Islet precursor cell (in vitro differentiated cells): ENCODE measurements around the gene KRT85.

Experiments used
- DNase-seq: peaks from one replicate; pipeline ENCODE4 v3.0.0-alpha.2; 2018

The KRT85 gene

DNA sequence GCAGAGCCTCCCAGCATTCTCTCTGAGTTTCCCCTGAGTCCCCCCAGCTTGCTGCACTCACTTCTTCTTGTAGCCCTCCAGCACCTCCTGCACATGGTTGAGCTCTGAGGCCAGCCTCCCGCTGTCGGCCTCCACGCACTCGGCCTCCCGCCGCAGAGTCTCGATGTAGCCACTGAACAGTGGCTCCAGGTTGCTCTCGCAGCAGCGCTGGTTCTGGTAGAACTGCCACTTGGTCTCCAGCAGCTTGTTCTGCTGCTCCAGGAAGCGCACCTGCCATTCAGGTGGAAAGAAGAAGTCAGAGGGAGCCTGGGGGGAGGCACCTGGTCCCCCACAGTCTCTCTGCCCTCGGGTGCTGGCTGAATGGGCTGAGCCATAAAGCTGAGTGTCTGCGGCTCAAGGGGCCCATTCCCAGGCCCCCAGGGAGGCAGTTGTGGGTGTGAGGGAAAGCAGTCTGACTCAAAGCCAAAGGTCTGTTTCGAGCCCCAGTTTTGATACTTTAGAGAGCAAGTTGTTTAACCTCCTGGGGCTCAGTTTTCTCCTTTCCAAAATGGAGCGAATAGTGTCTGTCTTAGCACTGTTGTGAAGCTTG lies 2.3 kb downstream of the KRT85 start:
- no peak for DNase-seq

DNA sequence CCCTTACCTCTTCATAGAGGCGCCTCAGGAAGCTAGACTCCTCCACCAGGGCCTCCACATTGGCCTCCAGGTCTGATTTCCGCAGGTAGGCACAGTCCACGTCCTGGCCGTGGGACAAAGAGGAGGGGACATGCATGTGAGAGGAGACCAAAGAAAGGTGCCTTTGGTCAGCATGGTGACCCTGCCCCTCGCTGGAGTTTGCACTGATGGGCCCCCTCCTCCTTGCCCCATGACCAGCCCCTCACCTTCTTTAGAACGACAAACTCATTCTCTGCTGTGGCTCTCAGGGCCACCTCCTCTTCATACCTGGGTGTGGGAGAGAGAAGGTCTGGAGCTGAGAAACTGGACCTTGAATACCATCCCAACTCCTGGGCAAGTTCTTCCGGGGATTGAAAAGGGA lies 3.2 kb downstream of the KRT85 start:
- DNase-seq: no peak

DNA sequence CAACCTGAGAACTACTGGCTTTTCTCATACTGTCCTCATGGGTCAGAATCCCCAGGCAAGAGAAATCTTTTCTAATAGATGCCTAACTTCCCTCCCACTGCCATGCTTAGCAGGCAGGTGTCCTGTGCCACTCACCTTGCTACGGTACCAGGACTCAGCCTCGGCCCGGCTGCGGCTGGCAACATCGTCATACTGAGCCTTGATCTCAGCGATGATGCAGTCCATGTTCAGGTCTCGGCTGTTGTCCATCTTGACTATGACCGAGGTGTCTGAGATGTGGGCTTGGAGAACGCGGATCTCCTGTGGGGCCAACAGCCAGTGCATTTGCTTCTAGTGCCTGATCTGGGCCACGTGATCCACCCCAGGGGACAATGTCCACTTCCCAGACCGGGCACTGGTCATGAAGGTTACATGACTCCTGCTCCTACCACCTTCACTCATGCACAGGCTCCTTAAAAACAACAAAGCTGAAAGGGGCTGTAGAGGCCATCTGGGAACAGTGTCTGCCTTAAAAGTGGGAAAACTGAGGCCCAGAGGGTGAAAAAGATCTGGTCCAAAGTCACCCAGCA lies 4.1 kb downstream of the KRT85 start:
- no peak for DNase-seq

DNA sequence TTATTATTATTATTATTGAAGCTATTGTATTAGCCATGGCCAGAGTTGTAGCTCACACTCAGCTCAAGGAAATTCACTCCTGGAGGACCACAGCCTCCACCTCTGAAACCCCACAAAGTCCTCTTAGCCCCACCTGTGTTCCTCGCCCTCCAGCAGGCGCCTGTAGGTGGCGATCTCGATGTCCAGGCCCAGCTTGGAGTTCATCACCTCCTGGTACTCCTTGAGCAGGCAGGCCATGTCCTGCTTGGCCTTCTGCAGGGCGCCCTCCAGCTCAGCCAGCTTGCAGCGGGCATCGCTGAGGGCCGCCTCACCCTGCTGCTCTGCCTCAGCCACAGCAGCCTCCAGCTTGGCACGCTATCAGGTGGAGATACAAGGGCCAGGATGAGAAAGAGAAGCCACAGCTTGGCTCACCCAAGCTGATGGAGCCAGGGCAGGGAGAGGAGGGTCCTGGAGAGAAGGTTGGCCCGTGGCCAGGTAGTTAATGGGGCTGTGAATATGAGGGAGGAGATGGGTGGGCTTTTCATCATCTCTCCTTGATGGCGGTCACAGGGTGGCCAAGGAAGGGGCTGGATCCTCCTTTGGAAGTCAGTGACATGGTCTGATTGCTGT lies 5.1 kb downstream of the KRT85 start:
- no peak for DNase-seq

DNA sequence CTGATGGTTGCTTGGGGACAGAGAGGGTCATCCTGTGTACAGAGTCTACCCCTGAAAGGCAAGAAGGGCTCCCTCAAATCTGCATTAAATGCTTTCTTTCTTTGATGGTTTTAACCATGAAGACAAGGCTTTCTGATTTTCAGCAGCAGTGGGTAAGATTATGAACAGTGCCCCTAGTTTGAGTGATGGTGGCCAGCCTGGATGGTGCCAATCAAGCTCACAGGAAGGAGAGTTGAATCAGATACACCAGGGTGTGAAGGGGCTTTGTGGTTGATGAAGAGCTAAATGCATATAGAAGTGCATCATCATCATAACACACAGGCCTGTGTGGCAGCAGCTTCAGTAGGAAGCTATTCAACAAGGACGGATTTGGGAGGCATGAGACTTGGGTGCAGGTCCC lies 5.7 kb downstream of the KRT85 start:
- DNase-seq: no peak

DNA sequence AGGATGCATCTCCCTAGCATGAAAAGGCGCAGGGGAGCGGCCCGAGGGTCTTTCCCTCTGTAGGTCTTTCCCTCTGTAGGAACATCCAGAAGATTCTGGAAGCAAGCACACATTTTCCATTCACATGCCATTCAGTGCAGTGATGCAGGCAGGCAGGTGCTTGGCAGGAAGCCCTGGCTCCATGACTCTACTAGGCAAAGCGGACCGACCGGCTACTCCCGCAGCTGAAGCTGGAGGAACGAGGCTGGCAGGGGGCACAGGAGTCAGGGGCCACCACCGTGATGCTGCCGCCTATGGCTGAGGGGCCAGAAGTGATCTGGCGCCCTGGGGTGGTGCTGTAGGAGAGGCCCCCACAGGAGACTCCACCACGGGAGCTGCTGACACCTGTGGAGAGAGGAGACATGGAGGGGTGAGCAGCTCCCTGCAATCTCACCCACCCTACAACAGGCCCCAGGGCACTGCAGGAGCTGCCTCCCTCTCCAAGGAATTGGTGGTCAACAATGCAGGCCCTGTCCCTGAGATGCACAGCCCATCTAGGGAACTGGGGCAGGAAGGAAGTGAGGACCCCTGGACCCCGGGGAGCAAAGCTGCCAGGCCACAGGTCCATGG lies 6.5 kb downstream of the KRT85 start:
- no peak for DNase-seq

DNA sequence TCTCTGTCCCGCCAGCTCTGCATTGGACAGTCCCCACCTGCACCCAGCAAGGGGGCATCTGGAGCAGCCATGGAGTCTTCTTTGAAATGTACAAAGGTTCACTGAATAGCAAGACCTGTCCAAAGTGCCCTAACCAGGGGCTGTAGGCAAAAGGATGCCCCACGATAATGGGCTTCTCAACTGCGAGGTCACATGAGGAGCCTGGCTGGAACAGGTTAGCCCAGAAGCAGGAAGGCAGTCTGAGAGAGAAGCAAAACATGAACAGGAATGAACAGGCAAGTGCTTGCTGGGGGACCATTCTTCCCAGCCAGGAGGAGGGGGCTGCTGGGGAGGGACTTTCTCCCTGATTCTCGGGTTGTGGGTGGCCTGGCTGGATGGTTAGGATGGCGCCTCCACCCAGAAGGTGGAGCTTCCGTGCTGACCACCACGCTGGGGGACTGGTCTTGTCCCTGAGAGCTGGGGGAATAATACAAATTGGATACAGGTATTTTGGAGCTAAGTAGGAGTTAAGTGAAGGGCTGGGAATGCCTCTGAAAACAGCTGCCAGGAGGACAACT lies 7.1 kb downstream of the KRT85 start:
- DNase-seq: no peak

DNA sequence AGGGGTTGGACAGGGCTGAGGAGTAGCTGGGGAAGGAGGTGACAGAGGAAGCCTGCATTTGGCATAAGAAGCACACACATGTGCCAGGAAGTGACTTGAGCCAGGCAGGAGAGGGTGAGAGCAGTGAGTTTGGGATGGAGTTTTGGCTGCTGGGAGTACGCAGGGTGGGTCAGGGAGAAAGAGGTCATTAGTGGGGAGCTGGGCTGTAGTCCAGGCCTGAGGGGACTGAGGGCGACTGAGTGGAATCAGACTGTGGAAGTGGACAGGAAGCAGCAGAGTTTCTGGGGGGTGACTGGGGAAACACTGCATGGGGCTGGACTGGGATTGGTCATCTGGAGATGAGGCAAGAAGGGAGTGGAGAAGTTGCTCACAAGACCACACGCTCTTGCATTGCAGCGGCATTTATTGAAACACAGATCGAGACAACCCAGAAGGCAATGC lies 7.6 kb downstream of the KRT85 start:
- DNase-seq: no peak

DNA sequence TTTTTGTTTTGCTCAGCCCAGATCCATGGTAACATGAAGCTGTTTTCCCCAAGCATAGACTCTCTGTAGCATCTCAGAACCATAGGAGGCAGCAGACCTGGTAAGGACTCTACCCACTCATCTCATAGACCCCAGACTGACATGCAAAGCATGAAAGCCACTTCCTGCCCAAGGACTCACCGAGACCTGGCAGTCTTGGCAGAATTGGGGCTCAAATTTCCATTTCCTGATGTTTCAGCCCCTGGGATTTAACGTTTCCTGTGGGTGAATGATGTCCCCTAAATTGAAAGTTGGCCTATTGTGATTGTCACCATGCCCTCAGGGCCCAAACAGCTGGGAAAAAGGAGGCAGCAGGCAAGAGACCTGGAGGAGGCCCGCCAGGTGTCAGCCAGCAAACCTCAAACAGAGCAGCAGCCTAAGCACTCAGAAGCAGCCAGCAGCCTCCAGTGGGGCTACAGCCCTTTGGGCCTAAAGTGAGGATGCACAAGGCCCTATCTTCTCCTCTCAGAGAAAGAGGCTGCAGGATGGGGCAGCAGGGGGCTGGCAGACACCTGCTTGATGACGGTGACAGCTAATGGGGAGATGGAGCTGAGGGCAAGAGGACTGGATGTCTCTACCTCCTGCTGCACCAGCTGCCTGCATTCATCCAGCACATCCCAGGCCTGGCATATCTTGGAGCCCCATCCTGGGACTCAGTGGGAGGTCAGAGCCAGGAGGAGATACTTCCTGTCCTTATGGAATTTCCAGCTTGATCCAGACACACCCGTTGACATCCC lies 8.5 kb downstream of the KRT85 start:
- DNase-seq: peak; percentile 43

DNA sequence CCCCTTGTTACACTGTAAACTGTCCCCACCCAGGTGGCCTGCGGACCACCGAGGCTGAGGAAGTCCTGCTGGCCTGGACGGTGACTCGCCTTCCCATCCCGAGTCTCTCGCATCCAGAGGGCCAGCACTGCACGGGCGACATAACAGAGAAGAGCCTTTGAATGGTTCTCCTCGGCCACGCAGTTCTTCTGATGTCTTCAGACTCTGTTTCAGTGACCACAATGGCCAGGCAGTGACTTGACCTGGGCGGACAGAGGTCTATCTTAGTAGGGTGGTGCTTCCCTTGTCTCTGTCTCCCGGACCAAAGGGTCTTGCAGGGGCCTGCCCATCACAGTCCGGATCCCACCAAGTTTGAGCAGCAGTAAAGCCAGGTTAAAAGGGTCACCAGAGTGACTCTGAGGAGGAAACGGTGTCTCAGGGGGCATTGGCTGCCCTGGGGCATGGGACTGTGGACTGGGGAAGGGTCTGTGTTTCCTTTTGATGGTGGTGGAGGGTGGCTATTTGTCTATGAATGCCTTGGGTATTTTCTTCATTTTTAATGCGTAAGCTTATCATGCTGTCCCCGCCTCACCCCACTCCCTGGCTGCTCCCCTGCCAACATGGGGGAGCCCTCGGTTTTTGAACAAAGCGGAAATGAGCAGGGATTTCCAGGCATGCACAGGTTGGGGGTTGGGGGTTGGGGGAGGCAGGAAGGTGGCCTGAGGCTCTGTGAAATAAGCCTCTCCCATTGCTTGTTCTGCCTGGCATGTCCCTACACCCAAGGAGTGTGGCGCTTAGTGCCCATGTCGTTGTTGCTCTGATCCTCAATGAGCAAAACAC lies 10.3 kb downstream of the KRT85 start:
- peak; percentile 49 for DNase-seq

DNA sequence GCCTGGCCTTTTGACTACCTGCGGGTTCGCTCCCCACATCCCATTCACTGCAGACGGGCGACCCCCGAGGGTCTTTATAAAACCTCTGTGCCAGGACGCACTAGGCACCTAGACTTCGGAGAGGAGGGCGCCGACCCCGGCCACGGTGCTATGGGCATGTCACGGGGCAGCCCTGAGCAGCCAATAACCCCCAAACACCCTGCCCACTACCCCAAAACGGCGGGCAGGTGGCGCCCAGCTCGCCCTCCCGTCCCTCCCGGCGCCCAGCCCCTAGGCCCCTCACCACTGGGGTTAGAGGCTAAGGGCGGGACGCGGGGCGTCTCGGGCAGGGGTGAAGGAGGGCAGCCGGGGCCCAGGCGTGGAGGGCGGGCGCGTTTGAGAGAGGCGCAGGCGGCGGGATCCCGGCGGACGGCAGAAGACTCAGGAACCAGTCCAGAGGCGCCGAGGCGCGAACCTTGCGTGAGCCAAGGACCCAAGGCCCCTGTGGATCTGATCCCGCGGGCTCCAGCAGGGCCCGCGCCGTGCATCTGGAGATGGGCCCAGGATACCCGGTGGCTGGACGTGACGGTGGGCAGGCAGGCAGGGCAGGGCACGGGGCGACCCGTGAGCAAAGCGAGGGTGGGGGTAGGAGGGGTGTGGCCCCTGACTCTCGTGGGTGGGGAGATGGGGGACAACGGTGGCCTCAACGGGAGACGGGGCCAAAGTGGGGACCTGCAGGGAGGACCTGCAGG lies 11.1 kb downstream of the KRT85 start:
- DNase-seq: peak; percentile 51

DNA sequence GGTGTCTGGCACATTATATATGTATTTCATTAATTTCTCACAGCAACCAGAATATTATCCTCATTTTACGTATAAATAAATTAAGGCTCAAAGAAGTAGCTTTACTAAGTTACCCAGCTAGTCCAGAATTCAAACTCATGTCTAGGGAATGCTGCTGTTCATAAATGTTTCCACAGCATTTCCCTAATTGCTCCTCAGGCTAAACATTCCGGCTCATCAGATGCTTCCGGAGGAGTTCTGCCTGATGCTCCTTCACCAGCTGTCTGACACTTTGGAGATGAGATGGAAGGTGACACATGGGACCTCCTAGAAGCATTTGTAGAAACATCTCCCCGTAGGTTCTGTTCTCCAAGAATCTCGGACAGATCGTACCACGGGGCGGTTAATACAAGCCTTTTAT lies 12.1 kb downstream of the KRT85 start:
- peak; percentile 41 for DNase-seq

DNA sequence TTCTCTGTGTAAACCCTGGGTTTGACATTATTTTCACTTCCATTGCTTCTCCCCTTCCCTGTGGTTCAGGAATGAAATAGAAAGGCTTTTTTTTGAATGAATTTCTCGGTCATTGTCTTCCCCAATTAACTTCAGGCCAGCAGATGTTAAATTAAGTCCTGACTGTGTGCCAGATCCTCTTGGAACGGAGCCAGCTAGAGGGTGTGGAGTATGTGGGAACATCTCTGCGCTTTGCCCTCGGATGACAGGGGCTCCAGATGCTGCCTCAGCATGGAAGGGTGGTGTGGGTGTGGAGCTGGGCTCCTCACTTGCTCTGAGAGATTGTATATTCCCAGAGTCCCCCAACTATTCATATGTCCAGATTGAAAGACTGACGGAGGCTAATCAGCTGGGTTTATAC lies 13.1 kb downstream of the KRT85 start:
- no peak for DNase-seq

DNA sequence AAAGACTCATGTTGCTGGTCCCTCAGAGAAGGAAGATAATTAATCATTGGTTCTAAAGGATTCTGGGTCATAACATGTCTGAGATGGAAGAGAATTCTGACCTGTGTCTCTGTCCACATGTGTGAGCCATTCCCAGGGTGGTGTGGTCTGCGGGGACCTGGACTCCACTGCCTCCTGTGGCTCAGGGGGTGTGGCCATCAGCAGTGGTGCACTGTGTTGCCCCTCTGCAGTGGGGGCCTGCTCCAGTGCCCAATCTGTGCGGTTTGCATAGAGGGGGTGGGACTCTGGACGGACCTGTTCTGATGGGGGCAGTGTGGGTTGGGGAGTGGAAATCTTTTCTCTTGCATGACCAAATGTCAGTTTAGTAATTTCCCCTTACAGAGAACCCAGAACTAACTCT lies 13.5 kb downstream of the KRT85 start:
- peak; percentile 48 for DNase-seq

DNA sequence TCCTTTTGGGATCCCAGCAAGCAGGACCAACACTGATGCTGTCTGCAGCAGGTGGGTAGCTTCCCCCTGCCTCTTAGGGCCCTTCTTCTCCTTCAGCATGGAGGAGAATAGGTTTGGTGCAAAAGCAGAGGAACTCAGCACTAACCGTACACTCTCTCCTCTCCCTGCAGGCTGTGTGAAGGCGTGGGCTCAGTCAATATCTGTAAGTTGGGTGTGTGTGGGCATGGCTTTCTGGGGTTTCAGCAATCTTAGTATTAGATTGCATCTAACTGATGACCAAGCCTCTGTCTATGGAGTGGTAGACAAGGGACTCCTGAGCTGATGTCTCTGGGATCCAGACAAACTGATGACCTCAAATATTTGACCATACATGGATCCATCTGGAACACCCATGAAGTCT lies 14.3 kb downstream of the KRT85 start:
- peak; percentile 29 for DNase-seq

DNA sequence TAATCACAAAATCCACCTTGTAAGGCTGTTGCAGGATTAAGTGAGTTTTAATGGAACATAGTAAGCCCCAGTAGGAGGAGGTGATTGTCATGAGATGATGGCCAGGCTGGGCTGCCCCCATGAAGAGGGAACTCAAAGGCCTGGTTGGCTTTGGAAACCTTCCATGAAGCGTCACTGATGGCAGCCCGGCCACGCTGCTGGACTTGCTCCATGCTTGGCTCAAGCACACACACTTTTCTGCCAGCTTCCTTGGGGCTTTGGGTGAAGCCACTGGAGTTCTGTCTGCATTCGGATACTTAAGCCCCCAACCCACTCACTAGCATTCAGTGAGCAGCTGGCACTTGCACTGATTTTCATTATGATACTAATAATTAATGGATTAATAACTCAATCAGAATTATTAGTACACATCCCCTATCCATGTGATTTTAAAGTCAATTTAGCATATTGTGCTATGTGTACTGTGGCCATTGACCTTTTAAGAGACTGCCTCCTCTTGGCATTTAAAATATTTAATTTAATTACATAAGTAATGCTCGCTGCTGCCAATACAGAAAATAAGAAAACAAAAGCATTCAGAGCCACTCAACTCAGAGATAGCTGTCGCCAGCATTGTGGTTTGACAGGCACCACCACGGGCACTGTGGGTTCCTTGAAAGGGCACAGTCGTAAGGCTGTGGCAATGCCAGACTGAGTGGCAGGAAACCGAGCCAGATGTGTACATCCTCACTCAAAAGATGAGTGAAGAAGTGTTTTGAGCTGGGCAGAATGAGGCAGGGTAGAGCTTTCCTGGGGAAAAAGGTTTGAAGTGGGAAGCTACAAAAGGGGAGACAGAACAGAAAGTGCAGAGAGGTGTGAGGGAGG lies 15.9 kb downstream of the KRT85 start:
- DNase-seq: peak; percentile 39

DNA sequence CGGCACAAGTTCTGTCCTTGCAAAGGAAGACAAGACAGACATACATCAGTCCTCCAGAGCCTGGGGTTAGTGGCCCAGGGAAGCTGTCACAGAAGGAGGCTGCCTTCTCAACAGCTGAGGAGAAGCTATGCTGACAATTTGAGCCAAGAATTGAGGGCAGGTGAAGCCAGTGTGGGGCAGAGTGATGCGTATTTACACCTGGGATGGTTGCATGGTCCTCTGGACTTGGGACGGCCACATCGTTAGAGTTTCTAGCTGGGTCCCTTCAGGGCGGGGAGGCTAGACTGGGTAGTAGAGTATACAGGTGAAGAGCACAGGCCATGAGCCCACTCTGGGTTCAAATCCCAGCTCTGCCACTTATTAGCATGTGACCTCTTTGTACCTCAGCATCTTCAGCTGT lies 16.5 kb downstream of the KRT85 start:
- peak; percentile 52 for DNase-seq

DNA sequence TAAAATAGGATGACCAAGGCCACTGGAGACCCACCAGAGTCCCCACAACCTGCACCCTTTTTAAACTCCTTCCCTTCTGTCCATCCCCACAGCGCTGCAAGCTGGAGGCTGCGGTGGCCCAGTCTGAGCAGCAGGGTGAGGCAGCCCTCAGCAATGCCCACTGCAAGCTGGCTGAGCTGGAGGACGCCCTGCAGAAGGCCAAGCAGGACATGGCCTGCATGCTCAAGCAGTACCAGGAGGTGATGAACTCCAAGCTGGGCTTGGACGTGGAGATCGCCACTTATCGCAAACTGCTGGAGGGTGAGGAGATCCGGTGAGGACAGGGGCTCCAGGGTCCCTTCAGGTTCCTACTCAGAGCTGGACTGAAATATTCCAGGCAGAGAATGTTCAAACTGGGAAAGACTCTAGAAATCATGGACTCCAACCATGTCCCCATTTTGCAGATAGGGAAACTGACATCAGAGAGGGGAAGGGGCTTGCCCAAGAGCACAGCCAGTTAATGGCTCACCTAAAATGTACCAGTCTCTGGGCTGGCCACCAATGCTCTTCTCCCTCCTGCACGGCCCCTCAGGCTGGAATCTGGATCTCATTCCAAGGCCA lies 17.2 kb downstream of the KRT85 start:
- DNase-seq: peak; percentile 57

DNA sequence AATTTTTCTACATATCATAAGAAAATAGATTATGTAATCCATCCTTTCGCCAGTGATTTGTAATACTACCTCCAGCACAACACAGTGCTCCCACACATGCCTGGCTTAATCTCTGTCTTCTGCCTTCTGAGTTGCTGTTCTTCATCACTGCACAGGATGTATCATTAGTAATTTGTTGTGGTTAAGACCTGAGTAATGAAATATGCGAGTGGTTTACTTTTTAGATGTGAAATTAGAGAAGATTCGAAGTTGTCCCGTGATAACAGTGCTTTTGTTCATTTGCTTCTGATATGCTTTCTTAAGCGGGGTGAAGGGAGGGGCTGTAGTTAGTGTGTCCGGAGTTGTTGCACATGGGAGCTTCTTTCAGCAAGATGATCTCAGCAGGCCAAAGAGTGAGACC lies 18.1 kb downstream of the KRT85 start:
- peak; percentile 31 for DNase-seq
